Endothelial cell (in vitro differentiated cells): ENCODE data around the gene RASSF6. TPM values are rescaled to one million over a fixed set of nuclear protein-coding genes. Genes with fewer than 3 reads are reported as not detected.
"Not testable (repeated sequence)": the region's sequence is repeated elsewhere in the genome, so short reads cannot be mapped to it uniquely, and the experiment has no call there.

ENCODE experiments used
- DNase-seq: peaks from one replicate; pipeline ENCODE4 v3.0.0; 2021; ENCODE audit warnings: low spot score
- H3K27ac Mint-ChIP-seq: one replicate; pipeline ENCODE4 v1.8.0; 2021; ENCODE audit warnings: mixed read lengths, inconsistent platforms; ENCODE audit not compliant: unreplicated experiment
- H3K27me3 Mint-ChIP-seq: one replicate; pipeline ENCODE4 v1.8.0; 2021; ENCODE audit warnings: mild to moderate bottlenecking, moderate library complexity, mixed read lengths, inconsistent platforms; ENCODE audit not compliant: unreplicated experiment
- H3K36me3 Mint-ChIP-seq: one replicate; pipeline ENCODE4 v1.8.0; 2021; ENCODE audit warnings: mild to moderate bottlenecking, low read depth, mixed read lengths, inconsistent platforms; ENCODE audit not compliant: unreplicated experiment
- H3K4me1 Mint-ChIP-seq: one replicate; pipeline ENCODE4 v1.8.0; 2021; ENCODE audit warnings: mild to moderate bottlenecking, mixed read lengths, inconsistent platforms; ENCODE audit not compliant: unreplicated experiment
- H3K4me3 Mint-ChIP-seq: one replicate; pipeline ENCODE4 v1.8.0; 2021; ENCODE audit warnings: mild to moderate bottlenecking, mixed read lengths, inconsistent platforms; ENCODE audit not compliant: unreplicated experiment
- H3K9me3 Mint-ChIP-seq: one replicate; pipeline ENCODE4 v1.8.0; 2021; ENCODE audit warnings: mixed read lengths, inconsistent platforms; ENCODE audit not compliant: unreplicated experiment
- total RNA-seq: library from RNA; stranded (reverse); fragmentation: NEBNext Ultra II Directional; extraction: Animal tissue kit (Norgen Biotek cat#: 25700); gene quantifications from one replicate; pipeline ENCODE4 v1.2.1, GENCODE V29; 2021; ENCODE audit not compliant: unreplicated experiment
- TF ChIP-seq, protein P1 (sequence below): fragments of 200-600 bp; sonication (generic); IDR thresholded peaks from one replicate; pipeline ENCODE4 v1.5.0; 2021; ENCODE audit warnings: antibody characterized with exemption; ENCODE audit not compliant: unreplicated experiment

The RASSF6 gene
- total RNA-seq, 1 donor from 2014 or later = not detected

DNA sequence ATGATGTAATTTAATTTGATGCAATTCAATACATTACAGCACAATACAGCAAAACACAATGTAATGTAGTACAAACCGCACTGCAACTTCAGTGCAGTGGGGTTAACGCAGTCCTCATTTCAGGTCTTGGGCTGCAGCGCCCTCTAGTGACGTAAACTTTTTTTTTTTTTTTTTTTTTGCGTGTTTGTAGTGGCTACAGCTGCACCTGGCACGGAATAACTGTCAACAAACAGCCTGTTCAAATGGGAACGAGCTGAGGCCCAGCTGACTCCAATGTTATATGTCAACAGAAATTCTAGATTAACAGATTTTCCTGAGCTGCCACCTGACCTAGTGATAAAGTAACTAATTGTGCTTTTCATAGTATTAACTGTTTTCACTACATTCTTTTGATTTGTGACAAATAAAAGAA, 33.5 kb upstream of the RASSF6 start:
- Mint-ChIP-seq H3K4me3 (no peak overlapping the region), H3K36me3 (no peaks in the 10 kb centered on the region), H3K9me3 (no peaks in the 10 kb centered on the region), H3K27ac (no peak overlapping the region), H3K4me1 (no peaks in the 10 kb centered on the region), H3K27me3 (peaks cover 1% of the 10 kb centered on the region)
- TF ChIP-seq, protein P1, sequence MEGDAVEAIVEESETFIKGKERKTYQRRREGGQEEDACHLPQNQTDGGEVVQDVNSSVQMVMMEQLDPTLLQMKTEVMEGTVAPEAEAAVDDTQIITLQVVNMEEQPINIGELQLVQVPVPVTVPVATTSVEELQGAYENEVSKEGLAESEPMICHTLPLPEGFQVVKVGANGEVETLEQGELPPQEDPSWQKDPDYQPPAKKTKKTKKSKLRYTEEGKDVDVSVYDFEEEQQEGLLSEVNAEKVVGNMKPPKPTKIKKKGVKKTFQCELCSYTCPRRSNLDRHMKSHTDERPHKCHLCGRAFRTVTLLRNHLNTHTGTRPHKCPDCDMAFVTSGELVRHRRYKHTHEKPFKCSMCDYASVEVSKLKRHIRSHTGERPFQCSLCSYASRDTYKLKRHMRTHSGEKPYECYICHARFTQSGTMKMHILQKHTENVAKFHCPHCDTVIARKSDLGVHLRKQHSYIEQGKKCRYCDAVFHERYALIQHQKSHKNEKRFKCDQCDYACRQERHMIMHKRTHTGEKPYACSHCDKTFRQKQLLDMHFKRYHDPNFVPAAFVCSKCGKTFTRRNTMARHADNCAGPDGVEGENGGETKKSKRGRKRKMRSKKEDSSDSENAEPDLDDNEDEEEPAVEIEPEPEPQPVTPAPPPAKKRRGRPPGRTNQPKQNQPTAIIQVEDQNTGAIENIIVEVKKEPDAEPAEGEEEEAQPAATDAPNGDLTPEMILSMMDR = peak; percentile 92
- peak; percentile 21 for DNase-seq

DNA sequence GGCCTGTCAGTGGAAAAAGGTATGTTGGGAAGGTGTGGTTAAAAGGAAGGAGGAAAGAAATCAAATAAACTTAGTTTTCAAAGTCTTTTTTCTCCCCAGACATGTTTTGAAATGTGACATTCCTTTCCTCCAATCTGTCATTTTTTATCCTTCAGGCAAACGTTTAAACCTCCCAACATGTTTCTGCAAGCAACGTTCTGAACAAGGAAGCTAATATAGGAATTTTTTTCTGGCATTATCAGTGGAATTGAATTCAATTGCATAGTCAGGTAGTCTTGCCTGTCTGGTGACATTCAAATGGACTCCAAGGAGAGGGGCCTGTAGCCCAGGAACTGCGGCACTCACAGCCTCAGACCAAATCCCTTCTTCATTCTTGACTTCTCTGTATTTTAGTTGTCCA, 30.0 kb upstream of the RASSF6 start:
- no peaks in the 10 kb centered on the region for H3K36me3 Mint-ChIP-seq
- H3K27me3 Mint-ChIP-seq = no peaks in the 10 kb centered on the region
- no peaks in the 10 kb centered on the region for H3K4me1 Mint-ChIP-seq
- H3K9me3 Mint-ChIP-seq = no peaks in the 10 kb centered on the region
- no peak overlapping the region for H3K4me3 Mint-ChIP-seq
- H3K27ac Mint-ChIP-seq = no peak overlapping the region
- DNase-seq = no peak
- TF ChIP-seq, protein P1 = no peak

DNA sequence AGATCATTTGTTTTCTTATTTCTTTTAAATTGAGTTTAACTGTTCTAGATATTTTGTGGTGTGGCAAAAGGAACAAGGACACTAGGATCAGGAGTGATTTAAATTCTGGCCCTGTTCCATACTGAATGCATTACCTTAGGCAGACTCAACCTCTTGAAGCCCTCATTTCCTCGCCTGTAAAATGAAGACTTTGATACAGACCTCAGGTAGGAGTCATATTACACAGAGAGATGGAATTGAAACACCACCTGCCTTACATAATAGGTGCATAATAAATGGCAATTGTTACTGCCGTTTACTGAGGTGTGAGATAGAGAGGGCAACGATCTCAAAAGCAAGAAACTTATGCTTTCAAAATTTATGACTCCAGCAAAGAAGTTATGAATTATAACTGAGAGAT, 28.2 kb upstream of the RASSF6 start:
- Mint-ChIP-seq H3K27ac (no peak overlapping the region), H3K36me3 (no peaks in the 10 kb centered on the region), H3K9me3 (no peaks in the 10 kb centered on the region), H3K27me3 (peaks cover 3% of the 10 kb centered on the region), H3K4me1 (no peaks in the 10 kb centered on the region), H3K4me3 (no peak overlapping the region)
- DNase-seq = no peak
- TF ChIP-seq, protein P1 = no peak

DNA sequence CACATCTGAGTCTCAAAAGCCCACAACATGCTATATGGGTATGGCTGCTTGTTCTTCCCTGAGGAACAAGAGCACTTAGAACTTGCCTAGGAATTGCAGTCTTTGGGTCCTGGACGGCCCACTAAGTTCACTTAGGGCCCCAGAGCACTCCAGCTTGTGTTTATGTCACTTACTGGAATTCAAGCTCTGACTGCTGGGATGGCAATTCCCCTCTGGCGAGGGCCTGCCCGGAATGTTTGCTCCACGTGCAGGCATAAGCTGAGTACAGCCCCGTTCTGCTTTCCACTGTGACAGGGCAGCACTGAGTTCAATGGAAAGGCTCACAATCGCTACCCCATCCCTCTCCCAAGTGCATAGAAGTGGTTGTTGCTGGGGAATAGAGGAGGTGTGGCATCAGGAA, 25.9 kb upstream of the RASSF6 start:
- Mint-ChIP-seq H3K4me3 (no peak overlapping the region), H3K4me1 (no peaks in the 10 kb centered on the region), H3K27me3 (peaks cover 3% of the 10 kb centered on the region), H3K27ac (no peak overlapping the region), H3K36me3 (no peaks in the 10 kb centered on the region), H3K9me3 (no peaks in the 10 kb centered on the region)
- DNase-seq = no peak
- TF ChIP-seq, protein P1 = no peak

DNA sequence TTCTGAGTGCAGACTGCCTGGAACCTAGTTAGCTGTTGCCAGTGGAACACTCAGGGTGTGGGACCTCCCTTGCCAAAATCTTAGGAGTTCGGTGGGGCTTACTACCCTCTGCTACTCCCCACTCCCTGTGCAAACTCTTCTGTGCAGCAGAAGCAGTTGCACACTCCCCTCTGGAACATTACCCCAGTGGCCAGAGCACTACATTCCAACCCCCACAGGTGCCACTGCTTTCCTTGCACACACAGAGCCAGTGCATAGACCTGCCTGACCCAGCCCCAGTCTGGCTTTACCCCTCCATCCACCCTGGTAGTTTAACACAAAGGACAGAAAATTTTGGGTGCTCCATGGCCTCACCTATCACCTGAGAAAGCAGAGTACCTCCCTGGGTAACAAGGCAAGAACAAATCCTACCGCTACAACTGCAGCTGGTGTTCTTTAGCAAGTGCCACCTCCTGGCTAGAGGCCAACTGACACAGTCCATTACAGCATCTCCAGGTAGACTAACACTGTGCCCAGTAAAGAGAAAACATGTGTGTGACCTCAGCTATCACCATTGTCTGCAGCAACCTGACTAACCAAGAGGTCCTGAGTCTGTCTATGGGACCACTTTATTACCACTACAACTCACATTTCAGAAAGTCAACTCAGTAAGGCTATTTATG, 11.5 kb upstream of the RASSF6 start:
- H3K27ac Mint-ChIP-seq = no peak overlapping the region

DNA sequence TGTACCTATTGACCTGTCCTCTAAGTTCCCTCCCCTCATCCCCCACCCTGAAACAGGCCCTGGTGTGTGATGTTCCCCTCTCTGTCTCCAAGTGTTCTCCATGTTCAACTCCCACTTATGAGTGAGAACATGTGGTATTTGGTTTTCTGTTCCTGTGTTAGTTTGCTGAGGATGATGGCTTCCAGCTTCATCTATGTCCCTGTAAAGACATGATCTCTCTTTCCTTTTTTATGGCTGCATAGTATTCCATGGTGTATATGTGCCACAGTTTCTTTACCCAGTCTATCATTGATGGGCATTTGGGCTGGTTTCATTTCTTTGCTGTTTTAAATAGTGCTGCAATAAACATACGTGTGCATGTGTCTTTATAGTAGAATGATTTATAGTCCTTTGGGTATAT, 8.6 kb upstream of the RASSF6 start:
- H3K4me3 Mint-ChIP-seq, H3K27ac Mint-ChIP-seq, H3K9me3 Mint-ChIP-seq, DNase-seq, H3K36me3 Mint-ChIP-seq, H3K27me3 Mint-ChIP-seq, H3K4me1 Mint-ChIP-seq: not testable (repeated sequence)

More for the DNA sequence above, 11.5 kb upstream of the RASSF6 start:
- DNase-seq = no peak
- Mint-ChIP-seq H3K9me3 (no peaks in the 10 kb centered on the region), H3K4me3 (no peak overlapping the region), H3K27me3 (peaks cover 3% of the 10 kb centered on the region), H3K4me1 (no peaks in the 10 kb centered on the region), H3K36me3 (no peaks in the 10 kb centered on the region)
- TF ChIP-seq, protein P1 = no peak
